Measurements from ENCODE around the gene FARS2. TPM values are rescaled to one million over a fixed set of nuclear protein-coding genes. Genes with fewer than 3 reads are reported as not detected.

Gene FARS2
- total RNA-seq, 1 donor from 2014 or later: 19.5 TPM

GRCh38 chr6:5412663-5413062 is 151.3 kb downstream of the FARS2 start:
- intact Hi-C loops (cut with micrococcal nuclease): no loop called here

GRCh38 chr6:5416250-5416649 is 154.9 kb downstream of the FARS2 start:
- intact Hi-C loops (cut with micrococcal nuclease): no loop called here

GRCh38 chr6:5422321-5422915 is 161.1 kb downstream of the FARS2 start:
- intact Hi-C loops (cut with micrococcal nuclease): loop anchor here (5.0 kb wide), 1 partner anchor 710 kb away; no protein-coding TSS in a partner anchor

- intact Hi-C loops (cut with micrococcal nuclease): loop anchor here (5.0 kb wide), 1 partner anchor 709 kb away; no protein-coding TSS in a partner anchor
These were observed 161.9 kb downstream of the FARS2 start for GRCh38 chr6:5423251-5423650.

GRCh38 chr6:5424726-5425125 is 163.4 kb downstream of the FARS2 start:
- intact Hi-C loops (cut with micrococcal nuclease): loop anchor here (5.0 kb wide), 1 partner anchor 708 kb away; no protein-coding TSS in a partner anchor

- intact Hi-C loops (cut with micrococcal nuclease): no loop called here
These were observed 164.0 kb downstream of the FARS2 start for GRCh38 chr6:5425267-5425666.

GRCh38 chr6:5425797-5426196 is 164.5 kb downstream of the FARS2 start:
- intact Hi-C loops (cut with micrococcal nuclease): no loop called here

- intact Hi-C loops (cut with micrococcal nuclease): no loop called here
These were observed 166.3 kb downstream of the FARS2 start for GRCh38 chr6:5427586-5427985.

- intact Hi-C loops (cut with micrococcal nuclease): no loop called here
These were observed 172.0 kb downstream of the FARS2 start for GRCh38 chr6:5433324-5433723.

GRCh38 chr6:5435449-5435848 is 174.1 kb downstream of the FARS2 start:
- intact Hi-C loops (cut with micrococcal nuclease): no loop called here

GRCh38 chr6:5438922-5439584 is 177.7 kb downstream of the FARS2 start:
- intact Hi-C loops (cut with micrococcal nuclease): no loop called here

- intact Hi-C loops (cut with micrococcal nuclease): no loop called here
These were observed 178.4 kb downstream of the FARS2 start for GRCh38 chr6:5439749-5440148.

- intact Hi-C loops (cut with micrococcal nuclease): no loop called here
These were observed 181.0 kb downstream of the FARS2 start for GRCh38 chr6:5442319-5442718.

GRCh38 chr6:5442916-5443315 is 181.6 kb downstream of the FARS2 start:
- intact Hi-C loops (cut with micrococcal nuclease): no loop called here

GRCh38 chr6:5443491-5443890 is 182.2 kb downstream of the FARS2 start:
- intact Hi-C loops (cut with micrococcal nuclease): no loop called here

GRCh38 chr6:5446362-5447075 is 185.2 kb downstream of the FARS2 start:
- intact Hi-C loops (cut with micrococcal nuclease): no loop called here

- intact Hi-C loops (cut with micrococcal nuclease): no loop called here
These were observed 186.6 kb downstream of the FARS2 start for GRCh38 chr6:5447921-5448320.

GRCh38 chr6:5450073-5450472 is 188.8 kb downstream of the FARS2 start:
- intact Hi-C loops (cut with micrococcal nuclease): no loop called here

GRCh38 chr6:5453546-5453945 is 192.2 kb downstream of the FARS2 start:
- intact Hi-C loops (cut with micrococcal nuclease): no loop called here

- intact Hi-C loops (cut with micrococcal nuclease): no loop called here
These were observed 193.8 kb downstream of the FARS2 start for GRCh38 chr6:5455142-5455541.

GRCh38 chr6:5457041-5457440 is 195.7 kb downstream of the FARS2 start:
- intact Hi-C loops (cut with micrococcal nuclease): no loop called here

- intact Hi-C loops (cut with micrococcal nuclease): no loop called here
These were observed 196.8 kb downstream of the FARS2 start for GRCh38 chr6:5457983-5458683.

Measured in T-helper 2 cell treated with Interferon-gamma antibody and Interleukin-4, amounts not matched to agents 100 ng/mL and 5 ng/mL, for 36 hours (primary cell).